ENCODE data around the gene HOGA1.
"Not testable (repeated sequence)": the region's sequence is repeated elsewhere in the genome, so short reads cannot be mapped to it uniquely, and the experiment has no call there.

HOGA1 gene

DNA sequence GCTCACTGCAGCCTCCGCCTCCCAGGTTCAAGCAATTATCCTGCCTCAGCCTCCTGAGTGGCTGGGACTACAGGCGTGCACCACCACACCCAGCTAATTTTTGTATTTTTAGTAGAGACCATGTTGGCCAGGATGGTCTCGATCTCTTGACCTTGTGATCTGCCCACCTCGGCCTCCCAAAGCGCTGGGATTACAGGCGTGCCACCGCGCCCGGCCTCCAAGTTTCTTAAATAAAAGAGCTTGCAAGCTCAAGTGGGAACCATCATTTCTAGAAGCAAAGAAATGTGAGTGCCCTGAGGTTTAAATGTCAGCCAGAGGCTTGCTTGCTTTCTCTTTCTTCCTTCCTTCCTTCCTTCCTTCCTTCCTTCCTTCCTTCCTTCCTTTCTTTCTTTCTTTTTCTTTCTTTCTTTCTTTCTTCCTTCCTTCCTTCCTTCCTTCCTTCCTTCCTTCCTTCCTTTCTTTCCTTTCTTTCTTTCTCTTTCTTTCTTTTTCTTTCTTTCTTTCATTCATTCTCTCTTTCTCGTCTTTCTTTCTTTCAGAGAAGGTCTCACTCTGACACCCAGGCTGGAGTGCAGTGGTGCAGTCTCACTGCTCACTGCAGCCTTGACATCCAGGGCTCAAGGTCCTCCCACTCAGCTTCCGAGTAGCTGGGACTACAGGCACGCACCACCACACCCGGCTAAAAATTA, 58.4 kb downstream of the HOGA1 start:
- Mint-ChIP-seq H3K4me3 (peak overlapping the region; percentile 74), H3K36me3 (ENCODE audit: insufficient read depth) (peaks cover 11% of the 10 kb centered on the region), H3K27ac (ENCODE audit: low read depth) (peak overlapping the region; percentile 41), H3K4me1 (peaks cover 27% of the 10 kb centered on the region)
- DNase-seq (ENCODE audit: low spot score in 2 of 2); H3K9me3 Mint-ChIP-seq; ATAC-seq (replicated peaks; ENCODE audit: extremely low read depth, poor library complexity, severe bottlenecking); H3K27me3 Mint-ChIP-seq: not testable (repeated sequence)

DNA sequence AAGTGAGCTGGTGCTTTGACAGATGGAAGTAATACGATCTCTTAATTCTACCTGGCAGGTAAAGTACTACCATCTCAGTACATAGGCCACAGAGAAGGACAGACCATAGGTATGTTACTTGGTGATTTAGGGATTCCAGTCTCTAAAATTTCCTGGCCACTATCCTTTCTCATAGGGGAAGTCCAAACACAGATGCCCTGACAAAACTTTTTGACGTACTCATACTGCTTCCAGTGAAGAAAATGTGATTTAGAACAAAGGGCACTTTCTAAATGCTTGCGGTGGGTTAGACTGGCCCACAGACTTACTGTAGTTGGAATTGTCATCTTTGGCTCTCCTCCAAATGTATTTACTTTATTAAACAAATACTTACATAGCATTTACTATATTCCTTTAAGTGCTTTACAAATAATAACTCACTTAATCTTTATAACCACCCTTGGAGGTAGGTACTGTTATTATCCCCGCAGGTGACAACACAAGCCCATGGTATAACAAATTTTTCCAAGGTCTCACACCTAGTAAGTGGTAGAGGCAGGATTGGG, 59.3 kb downstream of the HOGA1 start:
- H3K4me1 Mint-ChIP-seq = peaks cover 32% of the 10 kb centered on the region
- H3K27me3 Mint-ChIP-seq = no peaks in the 10 kb centered on the region
- H3K36me3 Mint-ChIP-seq (ENCODE audit: insufficient read depth) = peaks cover 11% of the 10 kb centered on the region
- no peaks in the 10 kb centered on the region for H3K9me3 Mint-ChIP-seq
- peak overlapping the region; percentile 74 for H3K4me3 Mint-ChIP-seq
- DNase-seq (ENCODE audit: low spot score in 2 of 2) = no peak
- no peak overlapping the region for H3K27ac Mint-ChIP-seq (ENCODE audit: low read depth)
- no peak for ATAC-seq (replicated peaks; ENCODE audit: extremely low read depth, poor library complexity, severe bottlenecking)

DNA sequence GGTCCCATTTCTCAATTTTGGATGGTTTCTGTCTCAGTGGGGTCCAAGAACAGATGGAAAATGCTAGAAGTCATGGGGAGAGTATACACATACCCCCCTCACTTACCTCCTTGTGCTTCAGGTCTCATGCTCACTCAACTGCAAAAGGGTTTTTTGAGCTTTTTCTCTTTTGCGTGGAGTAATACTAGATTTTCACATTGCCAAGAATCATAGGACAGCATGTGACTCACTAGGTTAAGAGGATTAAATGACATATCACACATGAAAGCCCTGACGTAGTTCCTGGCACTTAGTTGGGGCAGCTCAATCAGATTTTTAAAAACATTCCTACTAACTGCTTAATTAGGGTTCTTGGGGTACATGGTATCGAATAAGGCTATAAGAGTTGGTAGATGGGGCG, 60.7 kb downstream of the HOGA1 start:
- DNase-seq (ENCODE audit: low spot score in 2 of 2) = no peak
- Mint-ChIP-seq H3K4me3 (no peak overlapping the region), H3K4me1 (peaks cover 39% of the 10 kb centered on the region), H3K36me3 (ENCODE audit: insufficient read depth) (peaks cover 11% of the 10 kb centered on the region), H3K9me3 (no peaks in the 10 kb centered on the region), H3K27ac (ENCODE audit: low read depth) (no peak overlapping the region), H3K27me3 (no peaks in the 10 kb centered on the region)
- no peak for ATAC-seq (replicated peaks; ENCODE audit: extremely low read depth, poor library complexity, severe bottlenecking)

DNA sequence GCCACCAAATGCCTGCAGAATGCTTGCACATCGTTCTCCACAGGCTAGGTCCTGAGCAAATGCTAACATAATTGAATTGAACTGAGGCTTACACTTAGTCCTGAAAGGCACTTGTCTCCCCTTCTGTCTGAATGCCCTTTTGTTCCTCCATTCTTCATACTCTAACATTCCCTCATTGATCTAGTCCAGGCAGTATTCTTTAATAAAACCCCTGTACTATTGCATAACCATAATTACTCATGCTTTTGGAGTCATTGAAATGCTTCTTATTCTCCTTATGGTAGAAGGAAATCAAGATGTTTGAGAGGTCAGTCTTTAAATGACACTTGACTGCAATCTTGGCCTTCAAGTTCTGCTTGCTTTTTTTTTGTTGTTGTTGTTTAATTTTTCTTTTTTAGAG, 63.4 kb downstream of the HOGA1 start:
- Mint-ChIP-seq H3K9me3 (no peaks in the 10 kb centered on the region), H3K4me3 (no peak overlapping the region), H3K4me1 (peaks cover 26% of the 10 kb centered on the region), H3K27ac (ENCODE audit: low read depth) (peak overlapping the region; percentile 84), H3K36me3 (ENCODE audit: insufficient read depth) (peaks cover 12% of the 10 kb centered on the region), H3K27me3 (no peaks in the 10 kb centered on the region)
- ATAC-seq (replicated peaks; ENCODE audit: extremely low read depth, poor library complexity, severe bottlenecking) (no peak), DNase-seq (ENCODE audit: low spot score in 2 of 2) (no peak)

DNA sequence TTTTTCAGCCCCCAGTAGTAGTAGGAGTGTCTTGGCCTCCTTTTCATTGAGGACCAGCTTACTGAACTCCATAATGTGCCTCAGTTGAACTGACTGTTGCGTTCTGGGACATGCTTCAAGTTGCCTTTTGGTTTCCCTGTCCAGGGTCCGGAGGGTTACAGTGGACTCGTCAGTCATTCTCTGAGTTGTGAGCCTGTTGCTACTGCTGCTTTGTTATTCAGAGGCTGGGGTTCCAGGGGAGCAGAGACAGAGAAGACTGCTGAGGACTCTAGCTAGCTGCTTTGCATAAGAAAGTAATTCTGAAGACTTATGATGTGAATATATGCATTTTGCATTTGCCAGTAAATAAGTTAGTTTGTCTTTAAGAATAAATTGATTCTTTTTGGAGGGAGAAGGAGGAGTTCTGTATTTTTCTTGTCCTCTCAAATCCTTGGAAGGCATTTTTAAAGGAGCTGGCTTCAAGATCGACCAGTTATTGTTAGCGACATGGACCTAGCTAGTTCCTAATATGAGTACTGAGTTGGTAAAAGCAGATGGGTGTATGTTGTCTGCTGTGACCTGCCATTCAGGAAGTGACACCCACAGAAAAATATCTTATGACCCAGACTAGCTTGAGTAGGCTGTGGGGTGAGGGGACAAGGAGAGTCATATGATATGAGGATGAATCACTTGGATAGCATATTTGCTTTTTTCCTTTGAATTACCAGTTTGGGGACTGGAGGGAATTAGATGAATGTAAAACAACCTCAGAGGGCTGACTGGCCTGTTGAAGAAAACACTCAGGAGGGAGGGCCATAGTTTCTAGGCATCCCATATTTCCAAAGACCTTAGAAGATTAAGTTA, 64.6 kb downstream of the HOGA1 start:
- peaks cover 22% of the 10 kb centered on the region for H3K36me3 Mint-ChIP-seq (ENCODE audit: insufficient read depth)
- DNase-seq (ENCODE audit: low spot score in 2 of 2) (peak in 1 of 2 donors; percentile 42), ATAC-seq (replicated peaks; ENCODE audit: extremely low read depth, poor library complexity, severe bottlenecking) (peak; percentile 100)
- peaks cover 24% of the 10 kb centered on the region for H3K4me1 Mint-ChIP-seq
- H3K27me3 Mint-ChIP-seq = no peaks in the 10 kb centered on the region
- H3K4me3 Mint-ChIP-seq = peak overlapping the region; percentile 62
- H3K9me3 Mint-ChIP-seq = no peaks in the 10 kb centered on the region
- peak overlapping the region; percentile 84 for H3K27ac Mint-ChIP-seq (ENCODE audit: low read depth)

DNA sequence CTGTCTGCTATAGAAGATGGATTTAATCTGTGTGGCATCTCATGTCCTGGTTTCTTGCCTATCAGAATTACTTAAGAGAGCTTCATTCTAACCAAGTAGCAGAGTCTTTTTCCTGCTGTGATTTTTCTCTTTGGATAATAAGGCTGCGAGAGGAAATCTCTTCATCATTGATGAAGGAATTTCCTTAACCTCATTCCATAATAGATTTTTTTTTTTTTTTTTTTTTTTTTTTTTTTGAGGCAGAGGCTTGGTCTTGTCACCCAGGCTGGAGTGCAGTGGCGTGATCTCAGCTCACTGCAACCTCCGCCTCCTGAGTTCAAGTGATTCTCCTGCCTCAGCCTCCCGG, 65.2 kb downstream of the HOGA1 start:
- not testable (repeated sequence) for H3K9me3 Mint-ChIP-seq; DNase-seq (ENCODE audit: low spot score in 2 of 2); H3K27me3 Mint-ChIP-seq
- Mint-ChIP-seq H3K4me1 (peaks cover 24% of the 10 kb centered on the region), H3K4me3 (peak overlapping the region; percentile 62), H3K36me3 (ENCODE audit: insufficient read depth) (peaks cover 26% of the 10 kb centered on the region), H3K27ac (ENCODE audit: low read depth) (peak overlapping the region; percentile 84)
- peak; percentile 21 for ATAC-seq (replicated peaks; ENCODE audit: extremely low read depth, poor library complexity, severe bottlenecking)

DNA sequence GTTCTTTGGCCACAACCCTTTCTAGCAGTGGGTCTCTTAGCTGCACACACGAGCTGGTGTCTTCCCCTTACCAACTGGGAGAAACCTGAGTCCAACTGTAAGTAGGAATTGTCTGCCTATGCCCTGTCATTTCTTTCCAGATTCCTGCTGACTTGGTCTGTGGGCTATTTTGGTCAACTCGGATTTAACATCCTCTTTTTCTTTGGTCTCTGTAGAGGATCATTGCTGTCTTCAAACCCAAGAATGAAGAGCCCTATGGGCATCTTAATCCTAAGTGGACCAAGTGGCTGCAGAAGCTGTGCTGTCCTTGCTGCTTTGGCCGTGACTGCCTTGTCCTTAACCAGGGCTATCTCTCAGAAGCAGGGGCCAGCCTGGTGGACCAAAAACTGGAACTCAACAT, 66.5 kb downstream of the HOGA1 start:
- Mint-ChIP-seq H3K27me3 (no peaks in the 10 kb centered on the region), H3K4me3 (no peak overlapping the region), H3K27ac (ENCODE audit: low read depth) (no peak overlapping the region), H3K9me3 (no peaks in the 10 kb centered on the region), H3K4me1 (peaks cover 24% of the 10 kb centered on the region), H3K36me3 (ENCODE audit: insufficient read depth) (peaks cover 28% of the 10 kb centered on the region)
- DNase-seq (ENCODE audit: low spot score in 2 of 2) (no peak), ATAC-seq (replicated peaks; ENCODE audit: extremely low read depth, poor library complexity, severe bottlenecking) (no peak)

DNA sequence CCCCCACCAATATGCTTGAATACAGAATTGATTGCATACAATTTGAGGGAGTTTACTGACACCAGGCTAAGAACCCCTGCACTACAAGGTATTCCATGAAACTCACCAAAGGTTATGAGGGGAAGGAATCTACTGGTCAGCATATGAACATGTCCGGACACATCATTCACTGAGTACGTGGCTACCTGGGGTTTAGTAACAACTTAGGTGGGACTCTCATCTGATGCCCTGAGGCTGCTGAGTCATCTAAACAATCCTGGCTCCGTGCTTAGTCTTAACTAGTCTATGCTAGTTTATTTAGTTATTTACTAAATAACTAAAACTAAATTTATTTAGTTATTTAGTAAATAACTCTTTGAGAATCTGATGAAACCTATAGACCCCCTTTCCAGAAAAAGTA, 67.6 kb downstream of the HOGA1 start:
- no peak overlapping the region for H3K4me3 Mint-ChIP-seq
- ATAC-seq (replicated peaks; ENCODE audit: extremely low read depth, poor library complexity, severe bottlenecking) = no peak
- H3K4me1 Mint-ChIP-seq = peaks cover 24% of the 10 kb centered on the region
- no peak overlapping the region for H3K27ac Mint-ChIP-seq (ENCODE audit: low read depth)
- no peak for DNase-seq (ENCODE audit: low spot score in 2 of 2)
- H3K27me3 Mint-ChIP-seq = no peaks in the 10 kb centered on the region
- H3K36me3 Mint-ChIP-seq (ENCODE audit: insufficient read depth) = peaks cover 34% of the 10 kb centered on the region
- H3K9me3 Mint-ChIP-seq = no peaks in the 10 kb centered on the region

DNA sequence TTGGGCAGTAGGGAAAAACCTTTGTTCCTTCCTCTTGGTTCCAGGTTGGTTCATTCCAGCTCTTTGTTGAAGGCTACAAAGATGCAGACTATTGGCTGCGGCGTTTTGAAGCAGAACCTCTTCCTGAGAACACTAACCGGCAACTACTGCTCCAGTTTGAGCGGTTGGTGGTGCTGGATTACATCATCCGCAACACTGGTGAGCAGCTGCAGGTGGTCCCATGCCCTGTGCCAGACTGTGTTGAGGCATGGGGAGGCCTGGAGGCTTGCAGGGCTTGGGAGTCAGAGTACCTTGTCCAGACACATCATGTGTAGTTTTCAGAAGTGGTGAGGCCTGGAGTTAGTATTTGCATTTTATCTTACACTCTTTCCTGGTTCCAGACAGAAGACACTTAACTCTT, 72.6 kb downstream of the HOGA1 start:
- no peak overlapping the region for H3K27ac Mint-ChIP-seq (ENCODE audit: low read depth)
- H3K9me3 Mint-ChIP-seq = no peaks in the 10 kb centered on the region
- H3K4me3 Mint-ChIP-seq = no peak overlapping the region
- H3K4me1 Mint-ChIP-seq = peaks cover 8% of the 10 kb centered on the region
- ATAC-seq (replicated peaks; ENCODE audit: extremely low read depth, poor library complexity, severe bottlenecking) (no peak), DNase-seq (ENCODE audit: low spot score in 2 of 2) (no peak)
- no peaks in the 10 kb centered on the region for H3K27me3 Mint-ChIP-seq
- peaks cover 56% of the 10 kb centered on the region for H3K36me3 Mint-ChIP-seq (ENCODE audit: insufficient read depth)

DNA sequence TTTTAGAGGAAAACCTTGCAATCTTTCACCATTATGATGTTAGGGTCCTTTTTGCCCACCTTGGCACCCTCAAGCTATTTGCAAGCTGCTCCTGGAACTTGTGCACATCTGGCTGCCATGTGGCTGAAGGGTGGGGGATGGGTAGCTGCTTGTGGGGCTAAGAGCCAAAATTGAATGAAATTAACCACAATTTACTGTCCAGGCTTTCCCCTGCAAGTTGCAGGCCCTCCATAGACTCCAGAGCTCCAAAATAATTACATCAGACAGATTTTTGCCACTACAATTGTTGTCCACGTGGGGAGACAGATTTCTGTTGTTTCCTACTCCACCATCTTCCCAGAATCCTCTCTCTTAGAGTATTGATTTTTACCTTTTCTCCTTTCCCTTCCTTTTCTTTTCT, 75.4 kb downstream of the HOGA1 start:
- ATAC-seq (replicated peaks; ENCODE audit: extremely low read depth, poor library complexity, severe bottlenecking) = no peak
- no peak for DNase-seq (ENCODE audit: low spot score in 2 of 2)
- Mint-ChIP-seq H3K36me3 (ENCODE audit: insufficient read depth) (peaks cover 53% of the 10 kb centered on the region), H3K9me3 (no peaks in the 10 kb centered on the region), H3K4me3 (no peak overlapping the region), H3K4me1 (no peaks in the 10 kb centered on the region), H3K27me3 (no peaks in the 10 kb centered on the region), H3K27ac (ENCODE audit: low read depth) (no peak overlapping the region)
